HEK293T (cell line): ENCODE results near the gene MAP3K1.

ENCODE experiments used
- CTCF ChIA-PET: fragments of 350-600 bp; formaldehyde crosslinking; extraction: SDS; loops from one replicate; lab custom pipeline; 2021; ENCODE audit warnings: antibody characterized with exemption, inconsistent platforms; lab: Yijun Ruan, JAX
- POLR2A ChIA-PET: fragments of 350-600 bp; formaldehyde crosslinking; extraction: SDS; loops from one replicate; lab custom pipeline; 2020; ENCODE audit warnings: antibody characterized with exemption, inconsistent platforms; lab: Yijun Ruan, JAX
- DNase-seq: peaks from one replicate; pipeline ENCODE4 v3.0.0; 2012; ENCODE audit warnings: mixed read lengths; ENCODE audit errors: extremely low spot score
- ARNT ChIP-seq: fragments of 450-650 bp; IDR thresholded peaks from 2 replicates; pipeline ENCODE4 v1.6.1; 2017; ENCODE audit warnings: mild to moderate bottlenecking
- BHLHE40 ChIP-seq: fragments of 450-650 bp; IDR thresholded peaks from 2 replicates; pipeline ENCODE4 v1.6.1; 2016; ENCODE audit warnings: mild to moderate bottlenecking, moderate library complexity, borderline replicate concordance
- CTBP1 ChIP-seq: fragments of 450-650 bp; IDR thresholded peaks from 2 replicates; pipeline ENCODE4 v1.6.1; 2016; ENCODE audit warnings: borderline replicate concordance
- ELF4 ChIP-seq: fragments of 450-650 bp; IDR thresholded peaks from 2 replicates; pipeline ENCODE4 v1.6.1; 2017; ENCODE audit warnings: antibody characterized with exemption
- FOXA1 ChIP-seq: fragments of 450-650 bp; IDR thresholded peaks from 2 replicates; pipeline ENCODE4 v1.6.1; 2016; ENCODE audit warnings: mild to moderate bottlenecking
- FOXM1 ChIP-seq: fragments of 450-650 bp; IDR thresholded peaks from 2 replicates; pipeline ENCODE4 v1.6.1; 2017; ENCODE audit warnings: mild to moderate bottlenecking, borderline replicate concordance
- HDGF ChIP-seq: fragments of 450-650 bp; IDR thresholded peaks from 2 replicates; pipeline ENCODE4 v1.6.1; 2017; ENCODE audit warnings: antibody characterized with exemption, borderline replicate concordance
- L3MBTL2 ChIP-seq: fragments of 450-650 bp; conservative IDR thresholded peaks from 2 replicates; pipeline ENCODE4 v1.6.1; 2016; ENCODE audit warnings: mild to moderate bottlenecking
- LEF1 ChIP-seq: fragments of 450-650 bp; IDR thresholded peaks from 2 replicates; pipeline ENCODE4 v1.6.1; 2017; ENCODE audit warnings: mild to moderate bottlenecking, borderline replicate concordance
- NFRKB ChIP-seq: fragments of 450-650 bp; IDR thresholded peaks from 2 replicates; pipeline ENCODE4 v1.6.1; 2016; ENCODE audit warnings: mild to moderate bottlenecking, moderate library complexity
- SP1 ChIP-seq: fragments of 450-650 bp; IDR thresholded peaks from 2 replicates; pipeline ENCODE4 v1.6.1; 2017
- SUZ12 ChIP-seq: fragments of 450-650 bp; IDR thresholded peaks from 2 replicates; pipeline ENCODE4 v1.6.1; 2016; ENCODE audit warnings: mild to moderate bottlenecking
- TARDBP ChIP-seq: fragments of 450-650 bp; IDR thresholded peaks from 2 replicates; pipeline ENCODE4 v1.6.1; 2016
- ZNF384 ChIP-seq: fragments of 450-650 bp; IDR thresholded peaks from 2 replicates; pipeline ENCODE4 v1.6.1; 2016
- TF ChIP-seq, protein P1 (sequence below): fragments of 450-650 bp; IDR thresholded peaks from 2 replicates; pipeline ENCODE4 v1.6.1; 2016

MAP3K1 gene

DNA sequence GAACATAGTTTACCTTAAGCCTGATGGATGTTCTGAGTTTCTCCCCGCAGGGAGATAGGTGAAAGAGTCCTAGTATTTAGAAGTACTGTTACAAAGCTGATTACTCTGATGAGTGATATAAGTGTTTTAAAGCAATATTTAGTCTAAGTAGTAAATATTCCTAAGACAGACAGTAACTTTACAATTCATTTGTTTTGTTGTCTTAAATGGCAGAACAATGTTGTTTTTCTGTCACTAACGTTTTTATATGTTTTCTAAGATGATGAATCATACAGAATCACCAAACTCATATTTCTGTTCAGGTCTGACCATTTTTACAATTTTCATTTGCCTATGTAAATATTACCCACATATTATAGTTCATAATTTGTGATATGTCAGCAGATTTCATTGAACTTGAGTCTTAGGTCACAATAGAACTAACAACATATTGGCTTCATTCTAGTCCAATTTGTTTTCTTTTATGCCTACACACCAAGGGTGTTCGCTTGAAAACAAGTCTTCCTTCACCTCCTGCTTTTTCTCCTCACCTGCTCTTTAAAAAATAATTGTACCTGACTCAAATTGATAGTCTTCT lies 30.6 kb downstream of the MAP3K1 start:
- ChIA-PET POLR2A (no interaction called here), CTCF (no interaction called here)
- no peak for DNase-seq
- TF ChIP-seq ZNF384 = no peak
- TF ChIP-seq ELF4 = no peak
- TF ChIP-seq NFRKB = no peak
- TF ChIP-seq, protein P1, sequence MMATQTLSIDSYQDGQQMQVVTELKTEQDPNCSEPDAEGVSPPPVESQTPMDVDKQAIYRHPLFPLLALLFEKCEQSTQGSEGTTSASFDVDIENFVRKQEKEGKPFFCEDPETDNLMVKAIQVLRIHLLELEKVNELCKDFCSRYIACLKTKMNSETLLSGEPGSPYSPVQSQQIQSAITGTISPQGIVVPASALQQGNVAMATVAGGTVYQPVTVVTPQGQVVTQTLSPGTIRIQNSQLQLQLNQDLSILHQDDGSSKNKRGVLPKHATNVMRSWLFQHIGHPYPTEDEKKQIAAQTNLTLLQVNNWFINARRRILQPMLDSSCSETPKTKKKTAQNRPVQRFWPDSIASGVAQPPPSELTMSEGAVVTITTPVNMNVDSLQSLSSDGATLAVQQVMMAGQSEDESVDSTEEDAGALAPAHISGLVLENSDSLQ = peak; percentile 53; the same call in 1 of the 2 replicates
- no peak for TF ChIP-seq SUZ12
- TF ChIP-seq LEF1 = no peak

DNA sequence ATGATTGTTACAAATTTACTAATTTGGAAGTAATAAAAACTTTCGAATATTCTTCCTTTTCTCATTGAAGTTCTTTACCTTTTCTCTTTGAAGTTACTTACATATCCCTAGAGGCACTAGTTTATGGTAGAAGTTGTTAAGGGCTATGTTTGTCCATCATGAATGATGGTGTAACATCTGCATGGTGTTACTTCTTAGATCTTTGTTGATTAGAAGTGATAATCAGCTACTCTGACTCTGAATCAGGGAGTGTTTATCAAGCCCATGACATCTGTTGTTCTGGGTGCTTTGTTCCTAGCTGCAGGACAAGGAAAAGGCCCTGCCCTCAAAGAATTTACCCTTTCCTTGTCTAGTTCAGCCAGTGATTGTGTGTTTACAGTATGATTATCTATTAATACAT lies 32.9 kb downstream of the MAP3K1 start:
- no peak for TF ChIP-seq SP1
- no peak for TF ChIP-seq FOXA1
- TF ChIP-seq ARNT = no peak
- ChIA-PET CTCF (no interaction called here), POLR2A (interaction anchor here (0.6 kb wide), 1 partner anchor 499 kb away, joined by 4 read pairs; no protein-coding TSS in a partner anchor)
- DNase-seq = no peak

DNA sequence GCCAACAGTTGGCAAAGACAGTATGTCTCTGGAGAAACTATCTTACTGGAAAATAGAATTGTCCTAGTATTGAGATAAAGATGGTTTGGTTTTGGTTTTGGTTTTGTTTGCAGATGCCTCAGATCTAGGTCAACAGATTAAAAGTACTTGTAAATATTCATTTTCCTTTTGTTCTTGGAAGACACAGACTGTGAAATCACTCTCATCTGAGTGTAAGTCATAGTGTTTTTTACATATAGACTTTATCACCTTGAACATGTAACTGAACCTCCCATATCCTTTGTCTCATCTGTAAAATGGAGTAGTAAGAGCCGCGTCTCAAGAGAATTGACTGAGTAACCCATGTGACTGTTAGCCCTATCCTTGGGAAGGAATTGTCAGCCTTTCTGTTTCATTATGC lies 34.3 kb downstream of the MAP3K1 start:
- POLR2A ChIA-PET = no interaction called here
- no peak for TF ChIP-seq HDGF
- no peak for TF ChIP-seq BHLHE40
- no peak for TF ChIP-seq L3MBTL2
- no peak for TF ChIP-seq FOXM1
- TF ChIP-seq LEF1 = no peak
- TF ChIP-seq ARNT = no peak
- TF ChIP-seq ZNF384 = no peak
- no peak for TF ChIP-seq SUZ12
- CTCF ChIA-PET = no interaction called here
- DNase-seq = no peak

DNA sequence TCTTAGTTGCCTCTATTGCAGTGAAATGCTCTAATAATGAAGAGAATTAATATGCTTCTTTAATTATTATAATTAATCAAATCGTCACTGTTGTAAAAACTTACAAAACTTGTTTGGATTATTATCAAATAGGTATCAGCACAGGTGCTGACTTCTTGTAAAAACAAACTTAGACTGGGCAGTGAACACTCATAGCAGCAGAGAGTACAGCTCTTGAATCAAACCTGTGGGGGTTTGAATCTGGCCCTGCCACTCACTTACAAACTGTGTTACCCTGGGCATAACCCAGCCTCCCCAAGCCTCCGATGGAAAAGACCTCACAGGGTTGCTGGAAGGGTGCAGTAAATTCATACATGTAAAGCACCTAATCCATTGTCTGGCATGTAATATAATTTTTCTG lies 35.1 kb downstream of the MAP3K1 start:
- TF ChIP-seq CTBP1 (no peak), TARDBP (no peak), NFRKB (no peak), L3MBTL2 (no peak), ARNT (no peak), FOXA1 (no peak), HDGF (no peak), SUZ12 (no peak), BHLHE40 (no peak)
- TF ChIP-seq, protein P1 = no peak
- no peak for DNase-seq
- ChIA-PET CTCF (no interaction called here), POLR2A (no interaction called here)

DNA sequence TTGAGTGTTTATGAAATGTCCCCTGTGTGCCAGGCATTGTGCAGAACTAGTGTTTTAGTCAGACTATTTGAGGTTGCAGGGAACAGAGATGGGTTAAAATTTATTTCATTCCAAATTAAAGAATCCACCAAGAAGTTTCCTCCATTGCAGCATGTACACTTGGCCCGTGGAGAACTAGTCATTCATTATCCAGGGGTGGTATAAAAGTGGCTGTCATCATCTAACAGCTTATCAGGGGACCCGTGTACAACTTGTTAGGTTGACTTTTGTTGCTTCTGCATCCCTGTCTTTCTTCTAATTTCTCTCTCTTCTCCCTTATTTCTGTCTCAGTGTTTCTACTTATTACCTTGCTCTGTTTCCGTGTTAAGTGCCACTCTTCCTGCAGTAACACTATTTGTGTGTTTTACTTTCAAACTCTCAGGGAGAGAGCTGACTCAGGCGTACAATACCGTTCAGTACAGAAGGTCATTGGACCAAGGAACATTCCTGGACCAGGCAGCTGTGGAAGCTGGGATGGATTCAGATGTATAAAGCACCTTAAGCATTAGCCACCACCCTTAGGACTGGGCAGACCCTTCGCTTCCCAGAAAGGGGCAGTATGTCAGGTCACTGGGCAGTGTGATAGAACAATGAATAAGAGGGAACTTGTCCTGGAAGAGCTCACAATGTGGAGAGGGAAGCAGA lies 36.1 kb downstream of the MAP3K1 start:
- CTCF ChIA-PET = no interaction called here
- no peak for DNase-seq
- POLR2A ChIA-PET = no interaction called here
- TF ChIP-seq ZNF384 (no peak), BHLHE40 (no peak), FOXM1 (no peak), ARNT (no peak), FOXA1 (no peak), TARDBP (no peak), L3MBTL2 (no peak), CTBP1 (no peak), SUZ12 (no peak), SP1 (no peak), ELF4 (no peak), HDGF (no peak), LEF1 (no peak)
- TF ChIP-seq, protein P1 = no peak

DNA sequence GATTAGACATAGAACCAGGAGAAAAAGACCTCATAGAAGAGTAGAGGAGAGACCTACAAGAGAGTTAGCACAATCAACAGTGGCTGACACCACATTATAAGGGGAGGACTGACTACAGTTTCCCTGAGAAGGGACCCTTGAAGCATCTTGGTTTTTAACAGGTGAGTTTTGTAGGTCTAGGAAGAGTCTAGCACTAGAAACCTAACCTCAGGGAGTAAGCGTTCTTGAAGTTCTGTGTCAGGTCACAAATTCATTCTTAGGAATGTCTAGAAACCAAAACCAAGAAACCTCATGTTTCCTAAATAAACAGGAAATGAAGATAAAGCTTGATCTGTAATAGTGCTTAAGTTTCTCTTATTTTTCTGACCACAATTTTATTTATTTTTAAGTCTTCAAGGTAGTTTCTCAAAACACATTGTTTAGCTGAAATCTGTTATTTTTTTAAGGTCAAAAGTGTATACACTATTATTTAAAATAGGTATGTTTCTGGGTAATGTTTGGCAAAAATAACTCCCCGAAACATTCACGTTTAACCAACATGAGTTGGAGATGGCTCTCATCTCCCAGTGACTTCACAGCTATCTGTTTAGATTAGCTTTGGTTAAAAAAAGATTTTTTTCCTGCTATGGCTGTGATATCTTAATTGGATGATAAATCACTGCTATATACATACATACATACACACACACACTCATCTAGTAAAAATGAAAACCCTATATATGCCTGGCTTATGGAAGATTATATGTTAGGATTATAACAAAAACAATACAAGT lies 37.1 kb downstream of the MAP3K1 start:
- TF ChIP-seq LEF1 (no peak), FOXM1 (no peak), CTBP1 (no peak), TARDBP (no peak), ZNF384 (no peak), SUZ12 (no peak), ARNT (no peak), L3MBTL2 (no peak), FOXA1 (no peak), HDGF (no peak), BHLHE40 (no peak)
- ChIA-PET CTCF (no interaction called here), POLR2A (no interaction called here)
- DNase-seq = no peak

DNA sequence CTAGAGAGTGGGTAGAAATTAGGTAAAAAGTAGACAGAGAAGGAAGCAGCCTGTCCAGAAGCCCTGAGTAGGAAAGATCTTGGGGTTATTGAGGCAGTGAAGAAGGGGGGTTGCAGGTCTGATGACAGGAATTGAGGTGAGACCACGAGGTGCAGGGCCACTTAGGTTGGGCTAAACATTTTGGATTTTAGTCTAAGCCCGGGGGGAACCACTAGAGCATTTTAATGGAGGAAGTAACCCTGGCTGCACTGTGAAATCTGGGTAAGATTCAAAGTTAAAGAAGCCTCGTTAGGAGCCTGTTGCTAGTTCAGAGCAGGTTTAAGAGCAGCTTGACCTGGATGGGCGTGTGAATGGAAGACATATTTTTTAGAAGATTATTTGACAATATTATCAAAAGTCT lies 38.3 kb downstream of the MAP3K1 start:
- CTCF ChIA-PET = no interaction called here
- no peak for DNase-seq
- TF ChIP-seq ZNF384 = no peak
- TF ChIP-seq L3MBTL2 = no peak
- no peak for TF ChIP-seq BHLHE40
- no peak for TF ChIP-seq ELF4
- TF ChIP-seq TARDBP = no peak
- TF ChIP-seq ARNT = no peak
- POLR2A ChIA-PET = no interaction called here
